DOHH2 (cell line): ENCODE results near the gene SLC66A1.

Experiments used
- H3F3A ChIP-seq: fragments of 200-600 bp; sonication (generic), shearing (Covaris generic); 2 replicates; pipeline ENCODE4 v1.6.0; 2016; ENCODE audit warnings: antibody characterized with exemption, mild to moderate bottlenecking; ENCODE audit not compliant: control insufficient read depth, insufficient read depth
- H3K27ac ChIP-seq: fragments of 200-600 bp; sonication (generic); 2 replicates; pipeline ENCODE4 v1.5.1; 2014; ENCODE audit warnings: low read depth, mild to moderate bottlenecking, low read length, moderate library complexity
- H3K27me3 ChIP-seq: fragments of 200-600 bp; sonication (generic); 2 replicates; pipeline ENCODE4 v1.6.1; 2014; ENCODE audit warnings: mild to moderate bottlenecking, low read length, mixed read lengths; ENCODE audit not compliant: control insufficient read depth
- H3K36me3 ChIP-seq: fragments of 200-600 bp; sonication (generic); 2 replicates; pipeline ENCODE4 v1.6.1; 2014; ENCODE audit warnings: mild to moderate bottlenecking, low read length, moderate library complexity, mixed read lengths; ENCODE audit not compliant: control insufficient read depth
- H3K4me1 ChIP-seq: fragments of 200-600 bp; sonication (generic); 2 replicates; pipeline ENCODE4 v1.6.1; 2014; ENCODE audit warnings: mild to moderate bottlenecking, low read length, mixed read lengths; ENCODE audit not compliant: control insufficient read depth
- H3K4me2 ChIP-seq: fragments of 200-600 bp; sonication (generic); 2 replicates; pipeline ENCODE4 v1.6.0; 2014; ENCODE audit warnings: mild to moderate bottlenecking, low read length, moderate library complexity
- H3K4me3 ChIP-seq: fragments of 200-600 bp; sonication (generic); 2 replicates; pipeline ENCODE4 v1.5.1; 2014; ENCODE audit warnings: mild to moderate bottlenecking, low read length, mixed read lengths
- H3K79me2 ChIP-seq: fragments of 200-600 bp; sonication (generic); 2 replicates; pipeline ENCODE4 v1.6.1; 2014; ENCODE audit warnings: mild to moderate bottlenecking, low read length, mixed read lengths; ENCODE audit not compliant: control insufficient read depth
- H3K9me2 ChIP-seq: fragments of 200-600 bp; sonication (generic); replicated peaks from 2 replicates; pipeline ENCODE4 v1.6.1; 2014; ENCODE audit warnings: mild to moderate bottlenecking, low read length, mixed read lengths; ENCODE audit not compliant: control insufficient read depth
- H3K9me3 ChIP-seq: fragments of 200-600 bp; sonication (generic); 2 replicates; pipeline ENCODE4 v1.6.1; 2014; ENCODE audit warnings: antibody characterized with exemption, low read length, mixed read lengths; ENCODE audit not compliant: control insufficient read depth, insufficient read depth
- H4K20me1 ChIP-seq: fragments of 200-600 bp; sonication (generic); 2 replicates; pipeline ENCODE4 v1.6.0; 2014; ENCODE audit warnings: low read depth, mild to moderate bottlenecking, antibody characterized with exemption, low read length, moderate library complexity; ENCODE audit not compliant: control insufficient read depth, insufficient read depth
- CTCF ChIP-seq: fragments of 200-600 bp; sonication (generic); IDR thresholded peaks from one replicate; pipeline ENCODE4 v1.5.1; 2014; ENCODE audit warnings: antibody characterized with exemption, mild to moderate bottlenecking, low read depth, low read length; ENCODE audit not compliant: poor library complexity, severe bottlenecking
- EZH2phosphoT487 ChIP-seq: fragments of 200-600 bp; sonication (generic); IDR thresholded peaks from 2 replicates; pipeline ENCODE4 v1.6.1; 2017; ENCODE audit warnings: borderline replicate concordance, mild to moderate bottlenecking, antibody characterized with exemption, low read length, moderate library complexity, mixed read lengths

SLC66A1 gene

GRCh38 chr1:19372136-19372514, 60.0 kb downstream of the SLC66A1 start:
- Histone ChIP-seq H3K4me3 (no peak overlapping the region), H3K4me1 (no peaks in the 10 kb centered on the region), H3K79me2 (no peaks in the 10 kb centered on the region; the same call in 1 of the 2 replicates), H3F3A (no peaks in the 10 kb centered on the region), H4K20me1 (0 out of 2 replicates have a peak, but pooled peaks cover 1% of the 10 kb centered on the region), H3K27me3 (no peaks in the 10 kb centered on the region), H3K4me2 (no peak overlapping the region), H3K36me3 (peaks cover 20% of the 10 kb centered on the region), H3K9me2 (no peaks in the 10 kb centered on the region), H3K27ac (no peak overlapping the region), H3K9me3 (no peaks in the 10 kb centered on the region)
- no peak for TF ChIP-seq EZH2phosphoT487

GRCh38 chr1:19372602-19373001, 60.5 kb downstream of the SLC66A1 start:
- Histone ChIP-seq H3F3A (no peaks in the 10 kb centered on the region), H3K27me3 (no peaks in the 10 kb centered on the region), H3K36me3 (peaks cover 23% of the 10 kb centered on the region), H3K79me2 (no peaks in the 10 kb centered on the region; the same call in 1 of the 2 replicates), H3K4me3 (no peak overlapping the region), H3K27ac (no peak overlapping the region), H3K4me1 (no peaks in the 10 kb centered on the region), H3K4me2 (no peak overlapping the region), H4K20me1 (no peaks in the 10 kb centered on the region), H3K9me3 (no peaks in the 10 kb centered on the region), H3K9me2 (no peaks in the 10 kb centered on the region)
- no peak for TF ChIP-seq EZH2phosphoT487
- TF ChIP-seq CTCF, result no peak

GRCh38 chr1:19373211-19374082, 61.3 kb downstream of the SLC66A1 start:
- Histone ChIP-seq H3K4me2 (no peak overlapping the region), H3K27me3 (no peaks in the 10 kb centered on the region), H3K4me1 (no peaks in the 10 kb centered on the region), H3K79me2 (no peaks in the 10 kb centered on the region; the same call in 1 of the 2 replicates), H3K27ac (no peak overlapping the region), H3K9me3 (no peaks in the 10 kb centered on the region), H3K36me3 (peaks cover 32% of the 10 kb centered on the region), H3K9me2 (no peaks in the 10 kb centered on the region), H4K20me1 (no peaks in the 10 kb centered on the region), H3F3A (no peaks in the 10 kb centered on the region), H3K4me3 (no peak overlapping the region)
- TF ChIP-seq CTCF, result no peak
- no peak for TF ChIP-seq EZH2phosphoT487

GRCh38 chr1:19374083-19374801, 62.1 kb downstream of the SLC66A1 start:
- Histone ChIP-seq H3K4me2 (no peak overlapping the region), H3K4me1 (no peaks in the 10 kb centered on the region), H3K9me3 (no peaks in the 10 kb centered on the region), H3K27ac (no peak overlapping the region), H3K79me2 (no peaks in the 10 kb centered on the region), H3K4me3 (no peak overlapping the region), H3K9me2 (no peaks in the 10 kb centered on the region), H4K20me1 (no peaks in the 10 kb centered on the region), H3K27me3 (no peaks in the 10 kb centered on the region), H3K36me3 (peaks cover 35% of the 10 kb centered on the region), H3F3A (no peaks in the 10 kb centered on the region)
- TF ChIP-seq CTCF, result peak; percentile 27
- no peak for TF ChIP-seq EZH2phosphoT487
